Fibroblast of skin of back (primary cell): Measurements from ENCODE around the gene SMARCD2.

Source experiments
- DNase-seq: peaks from one replicate; pipeline ENCODE4 v3.0.0-alpha.2; 2013

SMARCD2 gene

DNA sequence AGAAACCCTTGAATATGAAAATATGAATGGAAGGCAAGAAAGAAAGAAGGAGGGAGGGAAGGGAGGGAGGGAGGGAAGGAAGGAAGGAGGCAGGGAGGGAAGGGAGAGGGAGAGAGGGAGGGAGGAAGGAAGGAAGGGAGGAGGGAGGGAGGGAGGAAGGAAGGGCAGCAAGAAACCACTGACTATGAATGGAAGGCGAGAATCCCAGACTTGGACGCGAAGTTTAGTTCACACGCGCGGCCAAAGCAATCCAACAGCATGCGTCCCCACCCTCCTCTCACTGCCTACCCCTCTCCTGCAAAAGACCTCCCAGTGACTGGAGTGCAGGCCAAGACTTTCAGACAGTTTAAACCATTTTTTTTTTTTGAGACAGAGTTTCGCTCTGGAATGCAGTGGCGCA, 7.9 kb upstream of the SMARCD2 start:
- no peak for DNase-seq

DNA sequence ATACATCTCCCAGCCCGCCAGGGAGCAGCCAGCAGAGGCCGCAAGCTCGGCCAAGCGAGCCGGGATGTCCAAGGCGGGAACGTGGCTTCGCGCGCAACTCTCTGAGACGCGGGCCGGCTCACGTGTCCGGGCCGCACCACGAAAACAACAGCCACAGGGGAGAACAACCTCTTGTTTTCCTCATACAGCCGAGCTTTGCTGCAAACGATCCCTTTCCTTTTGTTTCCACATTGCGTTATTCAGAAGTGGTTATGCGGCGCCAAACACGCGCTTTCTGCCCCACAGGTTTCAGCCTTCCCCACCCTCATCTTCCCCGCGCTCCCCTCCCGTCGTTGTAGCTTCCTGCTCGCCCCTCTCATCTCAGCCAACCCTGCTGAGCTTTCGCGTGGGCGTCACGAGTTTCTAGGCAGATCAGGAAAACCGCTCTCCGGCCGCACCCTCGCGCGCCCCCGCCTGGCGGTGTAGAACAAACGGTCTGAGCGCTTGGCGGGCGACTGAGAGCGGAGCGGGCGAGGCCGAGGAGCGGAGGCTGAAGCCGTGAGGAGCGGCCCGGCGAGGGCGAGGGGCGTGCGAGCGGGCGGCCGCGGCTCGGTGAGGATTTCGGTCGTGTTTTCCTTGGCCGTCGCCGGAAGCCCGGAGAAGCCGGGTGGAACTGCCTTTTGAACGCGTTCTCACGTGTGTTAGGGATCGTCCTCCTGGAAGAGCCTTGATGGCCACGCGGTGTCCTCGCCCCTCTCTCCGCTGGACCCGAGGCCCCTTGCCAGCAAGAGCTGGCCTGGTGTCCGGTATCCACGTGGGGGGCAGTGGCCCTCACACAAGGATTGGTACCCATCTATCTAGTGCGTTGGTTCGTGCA, 6.6 kb upstream of the SMARCD2 start:
- peak; percentile 88 for DNase-seq

DNA sequence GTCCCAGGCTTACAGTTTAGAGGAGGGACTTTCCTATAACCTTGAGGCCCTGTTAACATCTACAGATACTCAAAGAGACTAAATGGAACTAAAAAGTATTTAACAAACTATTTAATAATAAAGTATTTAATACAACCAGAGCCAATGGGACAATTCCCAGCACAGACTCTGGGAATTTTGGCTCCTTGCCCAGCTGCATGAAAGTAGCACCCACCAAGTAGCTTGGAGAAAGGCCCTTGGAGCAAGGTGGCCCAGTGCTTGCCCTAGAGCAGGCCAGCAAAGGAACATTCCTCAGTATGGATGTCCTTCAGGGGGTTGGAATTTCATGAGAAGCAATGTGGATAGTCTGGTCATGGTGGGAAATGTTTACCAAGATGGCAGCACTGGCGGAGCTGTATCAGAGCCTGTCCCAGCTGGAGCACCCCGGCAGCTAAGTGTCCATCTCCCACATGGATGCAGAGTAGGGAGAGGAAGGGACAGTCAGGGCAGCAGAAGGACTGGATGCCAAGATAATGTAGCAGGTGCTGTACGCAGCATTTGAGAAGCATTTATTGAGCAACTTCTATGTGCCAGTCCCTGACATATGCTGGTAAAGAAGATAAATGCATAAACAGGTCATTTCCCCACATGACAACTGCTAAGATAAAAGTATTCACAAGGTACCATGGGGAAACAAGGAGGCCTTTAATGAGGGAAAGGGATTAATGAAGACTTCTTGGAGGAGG, 5.2 kb upstream of the SMARCD2 start:
- DNase-seq = no peak

DNA sequence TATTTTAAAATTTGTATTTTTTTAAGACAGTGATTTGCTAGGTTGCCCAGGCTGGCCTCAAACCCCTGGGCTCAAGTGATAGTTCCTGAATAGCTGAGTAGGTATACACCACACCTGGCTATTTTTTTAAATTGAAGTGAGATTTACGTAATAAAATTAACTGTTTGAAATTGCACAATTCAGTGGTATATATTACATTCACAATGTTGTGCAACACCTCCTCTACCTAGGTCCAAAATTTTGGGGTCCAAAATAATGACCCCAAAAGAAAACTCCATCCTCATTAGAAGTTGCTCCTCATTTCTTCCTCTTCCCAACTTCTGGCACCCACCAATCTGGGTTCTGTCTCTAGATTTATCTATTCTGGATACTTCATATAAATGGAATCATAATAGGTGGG, 3.0 kb upstream of the SMARCD2 start:
- no peak for DNase-seq

DNA sequence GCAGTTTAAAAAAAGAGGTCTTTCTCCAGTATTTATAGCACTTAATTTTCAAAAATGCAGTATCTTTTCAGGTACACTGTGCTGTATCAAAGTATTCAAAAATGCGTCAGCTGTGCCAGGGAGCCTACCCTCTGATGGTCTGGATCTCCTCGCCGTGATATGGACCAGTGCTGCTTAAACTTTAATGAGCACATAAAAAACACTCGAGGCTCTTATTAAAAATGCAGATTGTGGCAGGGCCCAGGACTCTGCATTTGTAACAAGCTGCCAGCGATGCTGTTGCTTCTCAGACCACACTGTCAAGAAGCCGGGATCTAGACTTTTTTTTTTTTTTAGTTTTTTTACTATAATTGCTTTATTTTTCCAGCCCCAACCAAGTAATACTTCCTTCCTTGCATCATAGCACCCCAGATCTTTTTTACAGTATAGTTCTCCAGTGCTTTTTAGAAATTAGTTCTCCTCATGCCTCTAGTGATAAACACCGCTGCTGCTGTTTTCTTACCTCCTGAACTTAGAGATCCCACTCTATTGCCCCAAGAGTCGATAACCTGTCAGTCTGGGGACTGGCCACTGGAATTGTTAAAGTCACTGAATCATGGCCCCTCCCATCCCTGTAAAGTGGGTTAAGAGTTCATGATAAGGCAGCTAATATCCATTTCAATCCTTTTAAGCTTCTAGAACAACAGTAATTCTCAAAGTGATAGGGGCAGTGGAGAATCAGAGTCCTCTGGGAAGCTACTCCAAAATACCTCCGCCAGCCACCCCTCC, 1.6 kb upstream of the SMARCD2 start:
- no peak for DNase-seq

GRCh38 chr17:63843387-63843888, 953 bp upstream of the SMARCD2 start:
- peak; percentile 53 for DNase-seq

DNA sequence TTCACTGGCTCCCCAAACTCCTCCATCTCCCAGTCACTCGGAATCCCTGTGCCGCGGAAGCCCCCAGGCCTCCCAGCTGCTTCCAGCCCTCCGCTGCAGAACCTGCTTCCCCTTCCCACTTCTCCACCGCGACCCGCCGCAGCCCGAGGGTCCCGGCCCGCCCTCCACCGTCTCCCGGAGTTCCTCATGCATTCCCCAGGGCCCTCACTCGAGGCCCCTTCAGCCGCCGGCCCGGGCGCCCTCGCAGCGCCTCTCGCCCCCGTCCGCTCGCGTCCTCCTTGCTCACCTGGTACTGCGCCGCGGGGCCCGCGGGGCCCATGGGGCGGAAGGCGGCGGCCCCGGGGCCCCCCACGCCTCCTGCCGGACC, 329 bp downstream of the SMARCD2 start:
- no peak for DNase-seq

- DNase-seq = peak; percentile 50
These were observed 924 bp downstream of the SMARCD2 start for GRCh38 chr17:63841350-63842172.

DNA sequence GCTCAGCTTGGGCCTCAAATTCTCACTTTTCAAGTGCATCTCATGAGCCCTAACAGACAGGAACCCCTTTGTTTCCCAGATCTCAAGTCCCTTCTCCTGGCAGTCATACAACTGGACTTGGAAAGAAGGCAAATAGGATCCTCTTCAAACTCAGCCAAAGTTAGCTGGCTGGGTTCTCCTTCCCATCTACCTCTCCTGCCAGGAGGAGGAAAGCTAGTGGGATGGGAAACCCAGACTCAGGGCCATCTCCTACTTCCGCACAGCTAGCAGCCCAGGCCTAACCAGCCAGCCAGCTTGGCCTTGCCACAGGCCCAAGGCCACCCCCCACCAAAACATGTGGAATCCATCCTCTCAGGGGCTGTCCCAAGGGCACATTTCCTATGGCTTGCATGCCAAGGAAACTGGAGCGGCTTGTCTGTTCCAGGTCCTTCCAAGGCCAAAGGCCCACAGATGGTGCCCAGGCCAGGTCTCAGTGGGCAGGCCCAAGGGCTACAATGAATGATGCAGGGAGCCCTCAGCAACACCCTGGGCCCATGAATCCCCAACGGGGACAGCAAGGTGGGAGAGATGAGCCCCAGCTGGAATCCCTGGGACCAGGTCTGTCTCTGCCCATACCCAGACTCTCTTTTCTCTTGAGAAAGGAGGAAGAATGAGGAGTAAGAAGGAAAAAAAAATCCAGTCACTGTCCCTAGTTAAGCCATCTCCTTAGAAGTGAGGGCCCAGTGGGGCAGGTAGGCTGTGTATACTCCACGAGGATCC, 1.7 kb downstream of the SMARCD2 start:
- no peak for DNase-seq

DNA sequence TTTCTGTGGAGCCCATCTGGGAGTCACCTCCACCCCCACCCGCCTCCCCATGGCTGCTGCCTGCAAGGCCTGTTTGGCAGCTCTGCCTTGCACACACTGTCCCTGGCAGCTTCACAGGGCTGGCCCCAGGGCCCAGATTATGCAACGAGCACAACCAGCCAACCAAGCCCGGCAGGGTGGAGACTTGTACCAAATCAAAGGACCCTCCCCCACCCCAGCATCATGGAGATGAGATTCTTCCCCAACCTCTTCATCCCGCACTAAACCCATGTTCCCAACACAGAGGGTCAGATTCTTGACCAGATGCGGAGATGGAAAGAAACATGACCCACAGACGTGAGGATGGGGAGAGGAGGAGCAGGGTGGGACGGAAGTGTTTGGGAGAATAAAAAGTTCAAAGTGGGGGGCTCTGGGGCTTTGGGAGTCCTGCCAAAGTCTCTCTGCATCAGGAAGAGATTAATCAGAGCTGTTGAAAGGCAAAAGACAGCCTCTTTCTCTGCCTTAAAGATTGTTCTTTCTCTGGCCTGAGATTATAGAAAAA, 3.8 kb downstream of the SMARCD2 start:
- DNase-seq = no peak

GRCh38 chr17:63837962-63838600, 4.4 kb downstream of the SMARCD2 start:
- no peak for DNase-seq

DNA sequence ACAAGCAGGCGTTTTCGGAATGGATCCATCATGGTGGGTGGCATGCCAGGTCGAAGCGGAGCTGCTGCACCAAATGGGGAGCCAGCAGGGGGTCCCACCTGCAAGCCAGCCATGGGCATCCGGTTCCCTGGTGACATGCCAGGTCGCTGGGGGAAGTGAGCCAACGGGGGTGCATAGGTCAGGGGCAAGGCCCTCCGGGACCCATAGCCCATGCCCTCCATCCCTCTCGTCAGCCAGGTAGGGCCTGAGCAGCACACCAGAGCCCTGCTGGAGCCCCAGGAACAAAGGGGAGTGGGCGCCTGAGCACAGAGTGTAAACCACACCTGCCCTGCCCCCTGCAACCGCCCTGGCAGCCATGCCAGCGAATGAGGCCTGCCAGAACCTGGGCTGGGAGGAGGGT, 5.0 kb downstream of the SMARCD2 start:
- DNase-seq = no peak

GRCh38 chr17:63836811-63837210, 5.7 kb downstream of the SMARCD2 start:
- DNase-seq = no peak

GRCh38 chr17:63835167-63835720, 7.2 kb downstream of the SMARCD2 start:
- DNase-seq = no peak

GRCh38 chr17:63834431-63835166, 7.9 kb downstream of the SMARCD2 start:
- peak; percentile 83 for DNase-seq

GRCh38 chr17:63833741-63834373, 8.6 kb downstream of the SMARCD2 start:
- no peak for DNase-seq

DNA sequence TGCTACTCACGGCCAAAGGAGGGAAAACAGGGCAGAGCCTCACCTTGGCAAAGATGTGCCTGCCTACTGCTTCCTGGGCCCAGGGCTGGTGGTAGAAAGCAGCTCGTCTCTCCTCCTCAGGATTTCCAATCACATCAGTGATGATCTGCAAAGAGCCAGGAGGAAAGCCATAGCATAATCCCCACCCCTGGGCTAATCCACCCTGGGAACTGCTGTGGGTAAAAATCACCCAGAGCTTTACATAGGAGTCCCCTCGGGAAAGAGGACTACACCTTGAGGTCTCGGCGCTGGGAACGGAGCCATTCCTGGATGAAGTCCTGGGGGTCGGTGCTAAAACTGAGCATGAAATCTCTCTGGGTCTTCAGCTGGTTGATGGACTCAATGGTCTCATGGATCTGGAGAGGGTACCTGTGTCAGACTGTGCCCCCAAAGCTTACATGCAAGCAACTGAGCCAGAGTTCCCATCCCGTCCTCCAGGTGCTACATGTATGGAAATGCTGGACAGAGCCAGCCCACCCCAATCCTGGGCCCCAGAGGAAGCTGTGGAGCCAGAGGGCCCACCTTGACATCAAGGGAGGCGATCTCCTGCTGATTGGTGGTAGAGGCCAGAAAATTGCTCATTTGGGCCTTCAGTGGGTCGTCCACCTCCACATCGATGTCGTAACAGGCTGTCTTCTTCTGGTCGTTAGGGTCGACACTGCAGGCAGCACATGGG, 9.3 kb downstream of the SMARCD2 start:
- DNase-seq = no peak

DNA sequence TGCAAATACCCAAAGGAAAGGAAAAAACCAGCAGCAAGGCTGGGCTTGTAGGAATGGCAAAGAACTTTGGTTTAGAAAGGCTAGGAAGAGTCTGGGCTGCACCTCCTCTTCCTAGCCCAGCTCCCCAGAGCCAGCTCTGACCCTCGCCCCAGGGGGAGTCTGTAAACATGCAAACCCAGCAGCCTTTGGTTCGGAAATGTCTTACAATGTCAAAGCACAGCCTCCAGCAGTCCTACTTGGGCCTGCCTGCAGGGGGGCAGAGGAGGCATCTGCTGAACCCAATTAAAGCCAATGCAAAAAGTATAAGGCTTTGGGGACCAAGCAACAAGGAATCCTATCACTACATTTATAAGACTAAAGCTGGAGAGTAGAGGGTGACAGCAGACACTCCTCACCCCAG, 10.0 kb downstream of the SMARCD2 start:
- no peak for DNase-seq
